Umbilical cord (tissue), 2 donors: ENCODE data around the gene CTSW. TPM values are rescaled to one million over a fixed set of nuclear protein-coding genes. Genes with fewer than 3 reads are reported as not detected.

Experiments used
- DNase-seq: peaks from one replicate; pipeline ENCODE4 v3.0.0-alpha.2; 2015; ENCODE audit warnings: low spot score
- total RNA-seq: library from RNA; depleted of rRNA; stranded (reverse); fragments of >200 nt; gene quantifications from one replicate; pipeline ENCODE4 v1.2.3, GENCODE V29; 2014; ENCODE audit warnings: low replicate concordance; ENCODE audit not compliant: insufficient read depth

The CTSW gene
- total RNA-seq, 1 donor from 2014 or later: not detected

- no peak for DNase-seq
Measured at GRCh38 chr11:65867284-65868071, 12.2 kb upstream of the CTSW start.

- DNase-seq: no peak
Measured at GRCh38 chr11:65868076-65868667, 11.5 kb upstream of the CTSW start.

- DNase-seq: no peak
Measured at GRCh38 chr11:65868907-65869306, 10.7 kb upstream of the CTSW start.

GRCh38 chr11:65869643-65870306, 9.9 kb upstream of the CTSW start:
- DNase-seq: no peak

GRCh38 chr11:65870307-65870658, 9.4 kb upstream of the CTSW start:
- no peak for DNase-seq

- no peak for DNase-seq
Measured at GRCh38 chr11:65870706-65871681, 8.6 kb upstream of the CTSW start.

- DNase-seq: peak; percentile 40
Measured at GRCh38 chr11:65871811-65872548, 7.7 kb upstream of the CTSW start.

GRCh38 chr11:65872586-65873317, 6.9 kb upstream of the CTSW start, which contains the start of gene EFEMP2:
EFEMP2 (minus strand) TSS chr11:65872800; CDS start chr11:65872354, 446 bp downstream.
- DNase-seq: peak; percentile 73

GRCh38 chr11:65873318-65874156, 6.1 kb upstream of the CTSW start:
- DNase-seq: peak; percentile 96

- no peak for DNase-seq
Measured at GRCh38 chr11:65880027-65880426, 390 bp downstream of the CTSW start.

GRCh38 chr11:65880844-65881421, 1.3 kb downstream of the CTSW start:
- DNase-seq: no peak

- DNase-seq: no peak
Measured at GRCh38 chr11:65882120-65883057, 2.8 kb downstream of the CTSW start.

GRCh38 chr11:65883058-65883761, 3.6 kb downstream of the CTSW start:
- DNase-seq: no peak

GRCh38 chr11:65883786-65884715, 4.4 kb downstream of the CTSW start:
- no peak for DNase-seq

GRCh38 chr11:65884716-65885092, 5.1 kb downstream of the CTSW start:
- peak; percentile 67 for DNase-seq

- no peak for DNase-seq
Measured at GRCh38 chr11:65885231-65885630, 5.6 kb downstream of the CTSW start.
